RWPE2 (cell line): ENCODE results near the gene SMIM45.

Experiments used
- ATAC-seq: fragments of 200-7000 bp; cut with Tn5 transposase; 3 replicates; pipeline ENCODE4 v1.9.1; 2021; ENCODE audit warnings: low read depth
- DNase-seq: peaks from one replicate; pipeline ENCODE4 v3.0.0-alpha.2; 2020; ENCODE audit warnings: low spot score
- H3K27ac ChIP-seq: fragments of 450-650 bp; 2 replicates; pipeline ENCODE4 v1.5.1; 2017; ENCODE audit warnings: mild to moderate bottlenecking; ENCODE audit not compliant: poor library complexity, severe bottlenecking
- H3K27me3 ChIP-seq: fragments of 250-450 bp; sonication (Bioruptor Pico); 2 replicates; pipeline ENCODE4 v1.5.1; 2021; ENCODE audit warnings: mild to moderate bottlenecking, moderate library complexity; ENCODE audit not compliant: insufficient read depth, poor library complexity, severe bottlenecking
- H3K36me3 ChIP-seq: fragments of 250-450 bp; sonication (Bioruptor Pico); 2 replicates; pipeline ENCODE4 v1.5.1; 2020; ENCODE audit warnings: low read depth, mild to moderate bottlenecking, moderate library complexity
- H3K4me1 ChIP-seq: fragments of 250-450 bp; sonication (Bioruptor Pico); 2 replicates; pipeline ENCODE4 v1.5.1; 2021; ENCODE audit warnings: mild to moderate bottlenecking, moderate library complexity; ENCODE audit not compliant: insufficient read depth, poor library complexity, severe bottlenecking
- H3K4me3 ChIP-seq: fragments of 250-450 bp; sonication (Bioruptor Pico); 2 replicates; pipeline ENCODE4 v1.5.1; 2021; ENCODE audit warnings: mild to moderate bottlenecking, moderate library complexity; ENCODE audit not compliant: severe bottlenecking
- H3K9me3 ChIP-seq: fragments of 250-450 bp; sonication (Bioruptor Pico); 2 replicates; pipeline ENCODE4 v1.5.1; 2021; ENCODE audit warnings: mild to moderate bottlenecking, moderate library complexity; ENCODE audit not compliant: severe bottlenecking
- TF ChIP-seq, protein P1 (sequence below): fragments of 450-650 bp; IDR thresholded peaks from one replicate; pipeline ENCODE4 v1.5.1; 2017; ENCODE audit warnings: mild to moderate bottlenecking, moderate library complexity; ENCODE audit not compliant: poor library complexity, severe bottlenecking

SMIM45 gene

GRCh38 chr22:41951898-41952474 is at the start of gene SMIM45:
Gene SMIM45 (plus strand): TSS chr22:41952150.
- no peak for DNase-seq
- ATAC-seq, result no peak
- no peak within 1 kb of the TSS for H3K4me3 ChIP-seq

DNA sequence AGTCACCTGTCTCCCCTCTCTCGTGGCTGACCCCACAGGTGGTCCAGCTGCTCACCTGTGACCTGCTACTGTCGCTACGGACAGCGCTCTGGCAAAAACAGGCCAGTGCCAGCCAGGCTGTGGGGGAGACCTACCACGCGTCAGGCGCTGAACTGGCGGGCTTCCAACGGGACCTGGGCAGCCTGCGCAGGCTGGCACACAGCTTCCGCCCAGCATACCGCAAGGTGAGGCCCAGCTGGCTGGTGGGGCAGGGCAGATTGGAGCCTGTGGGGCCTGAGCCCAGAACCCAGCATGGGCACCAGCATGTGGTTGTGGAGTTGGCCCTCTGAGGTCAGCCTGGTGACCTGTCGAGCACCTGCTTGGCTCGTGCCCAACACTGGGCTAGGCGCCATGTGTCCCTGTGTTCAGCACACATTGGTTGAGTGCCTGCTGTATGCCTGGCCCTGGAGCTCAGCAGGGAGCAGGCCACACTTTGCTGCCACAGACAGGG is 49.0 kb upstream of the SMIM45 start:
- ATAC-seq (no peak), DNase-seq (no peak)
- Histone ChIP-seq H3K36me3 (peaks cover 79% of the 10 kb centered on the region), H3K4me1 (no peaks in the 10 kb centered on the region), H3K27me3 (no peaks in the 10 kb centered on the region), H3K4me3 (no peak overlapping the region), H3K9me3 (no peaks in the 10 kb centered on the region), H3K27ac (no peak overlapping the region)
- TF ChIP-seq, protein P1, sequence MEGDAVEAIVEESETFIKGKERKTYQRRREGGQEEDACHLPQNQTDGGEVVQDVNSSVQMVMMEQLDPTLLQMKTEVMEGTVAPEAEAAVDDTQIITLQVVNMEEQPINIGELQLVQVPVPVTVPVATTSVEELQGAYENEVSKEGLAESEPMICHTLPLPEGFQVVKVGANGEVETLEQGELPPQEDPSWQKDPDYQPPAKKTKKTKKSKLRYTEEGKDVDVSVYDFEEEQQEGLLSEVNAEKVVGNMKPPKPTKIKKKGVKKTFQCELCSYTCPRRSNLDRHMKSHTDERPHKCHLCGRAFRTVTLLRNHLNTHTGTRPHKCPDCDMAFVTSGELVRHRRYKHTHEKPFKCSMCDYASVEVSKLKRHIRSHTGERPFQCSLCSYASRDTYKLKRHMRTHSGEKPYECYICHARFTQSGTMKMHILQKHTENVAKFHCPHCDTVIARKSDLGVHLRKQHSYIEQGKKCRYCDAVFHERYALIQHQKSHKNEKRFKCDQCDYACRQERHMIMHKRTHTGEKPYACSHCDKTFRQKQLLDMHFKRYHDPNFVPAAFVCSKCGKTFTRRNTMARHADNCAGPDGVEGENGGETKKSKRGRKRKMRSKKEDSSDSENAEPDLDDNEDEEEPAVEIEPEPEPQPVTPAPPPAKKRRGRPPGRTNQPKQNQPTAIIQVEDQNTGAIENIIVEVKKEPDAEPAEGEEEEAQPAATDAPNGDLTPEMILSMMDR, result no peak

More at GRCh38 chr22:41951898-41952474, at the start of gene SMIM45:
- Histone ChIP-seq H3K27ac (no peak within 1 kb of the TSS), H3K27me3 (no peaks in the 10 kb centered on the region), H3K9me3 (no peaks in the 10 kb centered on the region), H3K4me1 (no peaks in the 10 kb centered on the region), H3K36me3 (no peaks in the 10 kb centered on the region)
- TF ChIP-seq, protein P1, result no peak

DNA sequence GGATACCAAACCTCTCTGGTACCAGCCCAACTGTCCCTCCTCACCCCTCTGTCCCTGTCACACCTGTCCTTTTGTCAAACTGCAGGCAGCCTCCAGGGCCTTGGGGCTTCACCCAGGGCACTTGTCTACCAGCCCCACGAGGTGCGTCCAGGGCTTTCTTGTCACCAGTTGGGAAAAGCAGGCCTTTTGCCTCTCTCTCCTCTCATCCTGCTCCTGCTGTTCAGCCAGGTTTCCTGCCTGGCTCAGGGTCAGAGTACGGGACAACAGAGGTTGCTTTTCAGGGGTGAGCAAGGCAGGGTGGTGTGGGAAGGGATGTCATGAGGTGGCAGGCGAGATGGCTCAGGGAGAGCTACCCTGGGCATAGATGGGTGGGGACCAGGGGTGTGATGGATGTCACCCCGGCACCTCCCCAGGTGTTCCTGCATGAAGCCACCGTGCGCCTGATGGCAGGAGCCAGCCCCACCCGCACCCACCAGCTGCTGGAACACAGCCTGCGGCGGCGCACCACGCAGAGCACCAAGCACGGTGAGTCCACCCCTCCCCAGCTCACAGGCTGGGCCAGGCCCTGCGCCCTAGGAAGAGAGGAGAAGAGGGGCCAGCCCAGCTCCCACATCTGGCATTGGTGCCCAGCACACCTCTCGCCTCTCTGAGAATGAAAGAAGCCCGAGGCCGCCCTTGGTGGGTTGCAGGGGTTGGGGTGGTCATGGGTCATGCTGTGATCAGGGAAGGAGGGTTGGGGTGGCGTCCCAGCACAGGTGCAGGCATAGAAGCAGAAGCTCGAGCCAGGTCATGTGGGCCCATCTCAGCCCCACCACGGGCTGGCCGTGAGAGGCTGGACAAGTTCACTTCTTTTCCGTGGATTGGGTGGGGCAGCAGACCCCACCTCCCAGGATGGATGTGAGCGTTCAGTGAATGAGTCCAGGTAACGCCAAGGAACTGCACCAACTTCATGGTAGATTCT is 47.2 kb upstream of the SMIM45 start:
- no peaks in the 10 kb centered on the region for H3K4me1 ChIP-seq
- TF ChIP-seq, protein P1, result no peak
- no peak overlapping the region for H3K27ac ChIP-seq
- peaks cover 61% of the 10 kb centered on the region for H3K36me3 ChIP-seq
- peaks cover 5% of the 10 kb centered on the region for H3K27me3 ChIP-seq
- no peak for ATAC-seq
- no peaks in the 10 kb centered on the region for H3K9me3 ChIP-seq
- H3K4me3 ChIP-seq, result no peak overlapping the region
- DNase-seq, result no peak

GRCh38 chr22:41905411-41906202 is 46.3 kb upstream of the SMIM45 start:
- H3K36me3 ChIP-seq, result peaks cover 53% of the 10 kb centered on the region

More at GRCh38 chr22:41905411-41906202, 46.3 kb upstream of the SMIM45 start:
- no peak for ATAC-seq
- peaks cover 10% of the 10 kb centered on the region for H3K27me3 ChIP-seq
- no peak overlapping the region for H3K4me3 ChIP-seq
- no peak overlapping the region for H3K27ac ChIP-seq
- no peaks in the 10 kb centered on the region for H3K4me1 ChIP-seq
- H3K9me3 ChIP-seq, result no peaks in the 10 kb centered on the region
- no peak for DNase-seq
- TF ChIP-seq, protein P1, result no peak
